PFSK-1 (cell line): ENCODE measurements around the gene SIRT2.

Source experiments
- FOXP2 ChIP-seq: optimal IDR thresholded peaks from 2 replicates; pipeline ENCODE3; 2011; ENCODE audit warnings: borderline replicate concordance, control low read depth, inconsistent platforms; ENCODE audit not compliant: insufficient read depth; ENCODE audit errors: extremely low read length, extremely low read depth
- POLR2AphosphoS5 ChIP-seq: IDR thresholded peaks from 2 replicates; pipeline ENCODE4 v1.6.1; 2012; ENCODE audit warnings: low read depth, mild to moderate bottlenecking, control low read depth, low read length, moderate library complexity
- REST ChIP-seq, 2 experiments: IDR thresholded peaks; 2 replicates each; pipeline versions ENCODE4 v1.6.1 to v1.8.0; 2011 to 2012; ENCODE audit warnings: low read depth in 2 of 2, low read length in 2 of 2, control low read depth in 1 of 2, inconsistent platforms in 1 of 2, mild to moderate bottlenecking in 1 of 2, moderate library complexity in 1 of 2; ENCODE audit not compliant: insufficient read depth in 1 of 2
- SIN3A ChIP-seq: IDR thresholded peaks from 2 replicates; pipeline ENCODE4 v1.6.1; 2012; ENCODE audit warnings: mild to moderate bottlenecking, low read length, moderate library complexity, borderline replicate concordance; ENCODE audit not compliant: insufficient read depth
- TAF1 ChIP-seq: IDR thresholded peaks from 2 replicates; pipeline ENCODE4 v1.6.1; 2012; ENCODE audit warnings: low read length, control low read depth, borderline replicate concordance; ENCODE audit not compliant: insufficient read depth

SIRT2 gene

GRCh38 chr19:38878575-38879399 lies 20.6 kb downstream of the SIRT2 start:
- no peak for TF ChIP-seq FOXP2
- no peak for TF ChIP-seq TAF1
- TF ChIP-seq SIN3A = no peak
- no peak for TF ChIP-seq POLR2AphosphoS5
- TF ChIP-seq REST (IDR thresholded peaks at IDR 0.05; ENCODE audit: insufficient read depth in 1 of 2, low read depth in 2 of 2, low read length in 2 of 2) = no peak

GRCh38 chr19:38877781-38878574 lies 21.4 kb downstream of the SIRT2 start, which contains the start of gene RINL:
Gene RINL (minus strand): TSS chr19:38878275. CDS start chr19:38876742, 1,533 bp downstream.
- TF ChIP-seq POLR2AphosphoS5 (peak; percentile 70), REST (IDR thresholded peaks at IDR 0.05; ENCODE audit: insufficient read depth in 1 of 2, low read depth in 2 of 2, low read length in 2 of 2) (no peak), FOXP2 (peak; percentile 13), SIN3A (no peak)

GRCh38 chr19:38875656-38876395 lies 23.6 kb downstream of the SIRT2 start:
- TF ChIP-seq TAF1 (no peak), FOXP2 (no peak), REST (IDR thresholded peaks at IDR 0.05; ENCODE audit: insufficient read depth in 1 of 2, low read depth in 2 of 2, low read length in 2 of 2) (no peak), SIN3A (no peak), POLR2AphosphoS5 (no peak)

- TF ChIP-seq POLR2AphosphoS5 (no peak), REST (IDR thresholded peaks at IDR 0.05; ENCODE audit: insufficient read depth in 1 of 2, low read depth in 2 of 2, low read length in 2 of 2) (no peak), TAF1 (no peak), SIN3A (no peak), FOXP2 (no peak)
These were observed 28.8 kb downstream of the SIRT2 start for GRCh38 chr19:38870612-38871011.
